Transverse colon (tissue), 4 donors: Measurements from ENCODE around the gene DOCK8. TPM values are rescaled to one million over a fixed set of nuclear protein-coding genes. Genes with fewer than 3 reads are reported as not detected.

Experiments
- DNase-seq: peaks from one replicate; pipeline ENCODE4 v3.0.0-alpha.2; 2019
- H3K27ac ChIP-seq, 4 donors: fragments of 200-600 bp; sonication (generic); 2 replicates each; pipeline ENCODE4 v1.5.1; 2016 to 2018; ENCODE audit warnings: inconsistent platforms in 4 of 4
- H3K27me3 ChIP-seq: fragments of 200-600 bp; sonication (generic); 2 replicates; pipeline ENCODE4 v1.5.1; 2017; ENCODE audit warnings: inconsistent platforms
- H3K36me3 ChIP-seq, 4 donors: fragments of 200-600 bp; sonication (generic); 2 replicates each; pipeline ENCODE4 v1.5.1; 2017 to 2019; ENCODE audit warnings: inconsistent platforms in 4 of 4
- H3K4me1 ChIP-seq, 4 donors: fragments of 200-600 bp; sonication (generic); 2 replicates each; pipeline ENCODE4 v1.5.1; 2017 to 2020; ENCODE audit warnings: inconsistent platforms in 4 of 4
- H3K4me3 ChIP-seq, 4 donors: fragments of 200-600 bp; sonication (generic); 1 replicate in 1 of 4; 2 replicates in 3 of 4; pipeline versions ENCODE4 v1.5.1 to v1.6.1; 2017 to 2019; ENCODE audit warnings: inconsistent platforms in 4 of 4
- H3K9me3 ChIP-seq, 2 donors: fragments of 200-600 bp; sonication (generic); 2 replicates each; pipeline ENCODE4 v1.5.1; 2017 to 2019; ENCODE audit warnings: inconsistent platforms in 2 of 2
- EP300 ChIP-seq: sonication (generic); formaldehyde crosslinking; IDR thresholded peaks from one replicate; pipeline ENCODE4 v1.6.1; 2017; ENCODE audit warnings: antibody characterized with exemption, low read depth
- POLR2A ChIP-seq: fragments of 450-650 bp; IDR thresholded peaks from one replicate; pipeline ENCODE4 v1.6.1; 2016; ENCODE audit warnings: antibody characterized with exemption, mild to moderate bottlenecking, moderate library complexity
- POLR2AphosphoS5 ChIP-seq, 3 donors: sonication (generic); formaldehyde crosslinking; IDR thresholded peaks; one replicate each; pipeline ENCODE4 v1.6.1; 2016; ENCODE audit warnings: antibody characterized with exemption in 3 of 3
- WGBS, 2 donors: methylation state at CpG; one replicate each; pipeline ENCODE4 v1.1.5; 2018; ENCODE audit warnings: low coverage in 1 of 2; 5-methylcytosine and 5-hydroxymethylcytosine counted together
- in situ Hi-C, 4 donors: fragments of 200-750 bp; cut with MboI; loops; one replicate each; pipeline versions ENCODE4 v1.15.0 to v1.15.1; 2017; ENCODE audit warnings: low sequenced_read_pairs in 3 of 4, low pct_ligation_motif_present in 1 of 4, low pct_unique_long_range_greater_than_20kb in 1 of 4
- intact Hi-C: fragments of 100-400 bp; cut with DNase I; formaldehyde crosslinking; loops from one replicate; pipeline ENCODE4 v1.15.1; 2023; ENCODE audit warnings: low total_unique reads
- total RNA-seq, 4 donors: library from RNA; depleted of rRNA; stranded (reverse); fragments of >200 nt; gene quantifications; one replicate each; pipeline ENCODE4 v1.1.0, GENCODE V29; 2016
- TF ChIP-seq, protein P1 (sequence below), 5 experiments: fragments of 200-600 bp in 3 of 5; fragments of 450-650 bp in 2 of 5; sonication (generic) in 3 of 5; IDR thresholded peaks; 1 replicate in 2 of 5; 2 replicates in 3 of 5; pipeline ENCODE4 v1.5.1; 2016 to 2017; ENCODE audit warnings: antibody characterized with exemption in 5 of 5, inconsistent platforms in 3 of 5, mild to moderate bottlenecking in 2 of 5, moderate library complexity in 1 of 5

Gene DOCK8
- total RNA-seq, 4 donors from 2014 or later, result 11.2 to 59.5 (median 14.7) TPM

DNA sequence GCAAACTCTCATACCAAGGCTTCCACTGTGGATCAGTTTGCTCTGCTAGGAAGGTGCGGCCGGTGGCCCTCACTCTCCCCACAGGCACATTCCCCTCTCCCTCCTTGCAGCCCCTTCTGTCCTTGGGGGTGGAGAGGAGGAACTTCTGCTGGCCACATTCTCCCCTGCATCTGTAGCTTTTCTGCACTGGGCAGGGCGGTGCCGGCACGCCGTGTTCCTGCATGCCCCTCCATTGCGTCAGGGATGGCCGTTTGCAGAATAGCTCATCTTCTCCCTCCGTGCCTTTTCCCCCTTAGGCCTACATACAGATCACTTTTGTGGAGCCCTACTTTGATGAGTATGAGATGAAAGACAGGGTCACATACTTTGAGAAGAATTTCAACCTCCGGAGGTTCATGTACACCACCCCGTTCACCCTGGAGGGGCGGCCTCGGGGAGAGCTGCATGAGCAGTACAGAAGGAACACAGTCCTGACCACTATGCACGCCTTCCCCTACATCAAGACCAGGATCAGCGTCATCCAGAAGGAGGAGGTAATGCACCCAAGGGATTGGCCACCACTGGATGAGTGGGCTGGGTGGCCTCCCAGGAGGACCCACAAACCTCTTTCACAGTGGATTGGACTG is 231.5 kb downstream of the DOCK8 start:
- H3K4me3 ChIP-seq, result no peak overlapping the region
- H3K36me3 ChIP-seq, result no peaks in the 10 kb centered on the region
- H3K4me1 ChIP-seq, result peaks cover 0 to 3% (median 0%) of the 10 kb centered on the region in 4 donors
- no peak for DNase-seq
- TF ChIP-seq EP300, result no peak
- TF ChIP-seq, protein P1, sequence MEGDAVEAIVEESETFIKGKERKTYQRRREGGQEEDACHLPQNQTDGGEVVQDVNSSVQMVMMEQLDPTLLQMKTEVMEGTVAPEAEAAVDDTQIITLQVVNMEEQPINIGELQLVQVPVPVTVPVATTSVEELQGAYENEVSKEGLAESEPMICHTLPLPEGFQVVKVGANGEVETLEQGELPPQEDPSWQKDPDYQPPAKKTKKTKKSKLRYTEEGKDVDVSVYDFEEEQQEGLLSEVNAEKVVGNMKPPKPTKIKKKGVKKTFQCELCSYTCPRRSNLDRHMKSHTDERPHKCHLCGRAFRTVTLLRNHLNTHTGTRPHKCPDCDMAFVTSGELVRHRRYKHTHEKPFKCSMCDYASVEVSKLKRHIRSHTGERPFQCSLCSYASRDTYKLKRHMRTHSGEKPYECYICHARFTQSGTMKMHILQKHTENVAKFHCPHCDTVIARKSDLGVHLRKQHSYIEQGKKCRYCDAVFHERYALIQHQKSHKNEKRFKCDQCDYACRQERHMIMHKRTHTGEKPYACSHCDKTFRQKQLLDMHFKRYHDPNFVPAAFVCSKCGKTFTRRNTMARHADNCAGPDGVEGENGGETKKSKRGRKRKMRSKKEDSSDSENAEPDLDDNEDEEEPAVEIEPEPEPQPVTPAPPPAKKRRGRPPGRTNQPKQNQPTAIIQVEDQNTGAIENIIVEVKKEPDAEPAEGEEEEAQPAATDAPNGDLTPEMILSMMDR (IDR thresholded peaks at IDR 0.05), result no peak
- no peak for TF ChIP-seq POLR2A
- no peak for TF ChIP-seq POLR2AphosphoS5 (IDR thresholded peaks at IDR 0.05)
- 87% methylated on average over 15 of the region's 15 CpGs; no CpG with 5 or more reads in 1 of the 2 donors for WGBS, 2 donors
- no peaks in the 10 kb centered on the region for H3K9me3 ChIP-seq
- no peak overlapping the region for H3K27ac ChIP-seq
- intact Hi-C loops (no loop called here), in situ Hi-C loops (no loop called here)
- H3K27me3 ChIP-seq, result no peaks in the 10 kb centered on the region

DNA sequence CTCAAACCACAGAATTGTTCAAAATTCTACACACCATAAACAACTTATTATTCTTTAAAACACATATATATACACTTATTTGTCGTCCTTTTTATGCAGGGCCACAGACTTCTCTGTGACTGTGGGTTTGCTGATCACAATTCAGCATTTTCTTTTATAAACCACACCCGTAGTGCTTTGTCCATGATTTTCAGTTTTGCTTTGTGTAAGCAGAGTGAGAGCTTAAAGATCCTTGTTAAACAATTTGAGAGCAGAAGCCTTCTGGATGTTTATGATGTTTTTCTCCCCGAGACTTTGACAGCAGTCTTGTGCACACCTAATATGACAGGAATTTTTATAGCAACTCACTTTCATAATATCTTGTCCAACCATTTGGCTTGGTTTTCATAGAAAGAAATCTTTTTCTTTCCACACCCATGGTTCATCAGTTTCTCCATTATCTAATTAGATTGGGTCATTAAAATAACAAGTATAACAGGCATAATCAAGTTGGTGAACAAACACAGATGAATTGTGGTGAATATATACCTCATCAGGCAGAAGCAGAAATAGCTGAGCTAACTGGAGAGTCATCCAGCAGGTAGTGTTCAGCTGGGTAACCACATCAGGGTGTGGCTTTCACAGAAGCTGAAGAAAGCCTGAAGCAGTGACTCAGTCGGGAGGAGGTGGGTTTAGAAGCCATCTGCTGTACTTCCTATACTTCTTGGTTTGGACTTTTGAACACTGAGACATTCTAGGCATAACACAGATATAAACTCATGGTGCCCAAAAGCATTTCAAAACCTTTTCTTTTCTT is 232.8 kb downstream of the DOCK8 start:
- no peaks in the 10 kb centered on the region for H3K9me3 ChIP-seq
- TF ChIP-seq, protein P1 (IDR thresholded peaks at IDR 0.05), result no peak
- TF ChIP-seq POLR2AphosphoS5 (IDR thresholded peaks at IDR 0.05), result no peak
- DNase-seq, result peak; percentile 44
- H3K27me3 ChIP-seq, result no peaks in the 10 kb centered on the region
- 47 to 50% methylated on average over 4 of the region's 4 CpGs for WGBS, 2 donors
- peaks cover 0 to 3% (median 0%) of the 10 kb centered on the region in 4 donors for H3K4me1 ChIP-seq
- in situ Hi-C loops (no loop called here), intact Hi-C loops (no loop called here)
- peak overlapping the region in 1 of 4 donors; percentile 20 for H3K27ac ChIP-seq
- H3K36me3 ChIP-seq, result no peaks in the 10 kb centered on the region
- H3K4me3 ChIP-seq, result no peak overlapping the region

DNA sequence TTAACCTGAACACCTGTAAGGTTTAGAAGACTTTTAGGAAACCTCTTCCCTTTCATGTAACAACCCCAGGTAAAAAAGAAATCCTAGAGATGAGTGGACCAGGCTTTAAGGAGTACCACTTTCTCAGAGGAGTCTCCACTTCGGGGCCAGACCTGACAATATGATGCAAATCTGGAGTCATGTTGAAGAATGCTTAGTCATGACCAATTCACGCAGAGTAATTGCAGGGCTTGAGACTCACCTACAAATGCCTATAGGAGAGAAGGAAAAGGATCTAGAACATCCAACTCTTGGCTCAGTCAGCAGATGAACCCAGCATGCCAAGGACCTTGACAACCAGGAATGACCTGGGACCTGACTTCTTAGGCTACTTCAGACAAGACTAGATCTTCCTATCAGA is 235.4 kb downstream of the DOCK8 start:
- Histone ChIP-seq H3K4me1 (peaks cover 0 to 3% (median 0%) of the 10 kb centered on the region in 4 donors), H3K4me3 (no peak overlapping the region), H3K27ac (no peak overlapping the region), H3K9me3 (no peaks in the 10 kb centered on the region), H3K27me3 (no peaks in the 10 kb centered on the region), H3K36me3 (no peaks in the 10 kb centered on the region)
- 43 to 93% methylated on average over 2 of the region's 2 CpGs for WGBS, 2 donors
- in situ Hi-C loops (no loop called here), intact Hi-C loops (no loop called here)
- no peak for TF ChIP-seq POLR2AphosphoS5 (IDR thresholded peaks at IDR 0.05)
- no peak for TF ChIP-seq EP300
- TF ChIP-seq POLR2A, result no peak
- TF ChIP-seq, protein P1 (IDR thresholded peaks at IDR 0.05), result no peak
- no peak for DNase-seq

DNA sequence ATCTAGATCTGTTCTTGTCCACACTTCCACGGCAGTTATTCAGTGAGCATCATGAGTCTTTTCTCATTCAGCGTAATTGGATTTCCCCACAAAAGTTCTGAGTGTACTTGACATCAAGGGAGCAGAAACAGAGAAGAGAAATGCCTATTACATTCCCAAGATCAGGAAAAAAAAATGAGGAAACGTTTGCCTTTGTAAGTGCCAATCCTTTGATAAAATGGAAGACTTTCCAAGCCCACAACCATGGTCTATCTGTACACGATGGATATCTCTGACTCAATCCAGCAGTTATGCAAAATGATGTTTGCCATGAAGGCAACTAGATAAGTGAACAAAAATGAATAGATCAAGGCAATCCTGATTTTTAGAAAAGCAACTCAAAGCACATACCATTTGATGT is 235.9 kb downstream of the DOCK8 start:
- Histone ChIP-seq H3K27me3 (no peaks in the 10 kb centered on the region), H3K27ac (no peak overlapping the region), H3K36me3 (no peaks in the 10 kb centered on the region), H3K4me1 (peaks cover 0 to 3% (median 0%) of the 10 kb centered on the region in 4 donors), H3K9me3 (no peaks in the 10 kb centered on the region), H3K4me3 (no peak overlapping the region)
- intact Hi-C loops (no loop called here), in situ Hi-C loops (no loop called here)
- 79 to 88% methylated on average over 4 of the region's 4 CpGs for WGBS, 2 donors
- no peak for DNase-seq
- TF ChIP-seq, protein P1 (IDR thresholded peaks at IDR 0.05), result no peak
